ENCODE data around the gene TBX15.

Gene TBX15

DNA sequence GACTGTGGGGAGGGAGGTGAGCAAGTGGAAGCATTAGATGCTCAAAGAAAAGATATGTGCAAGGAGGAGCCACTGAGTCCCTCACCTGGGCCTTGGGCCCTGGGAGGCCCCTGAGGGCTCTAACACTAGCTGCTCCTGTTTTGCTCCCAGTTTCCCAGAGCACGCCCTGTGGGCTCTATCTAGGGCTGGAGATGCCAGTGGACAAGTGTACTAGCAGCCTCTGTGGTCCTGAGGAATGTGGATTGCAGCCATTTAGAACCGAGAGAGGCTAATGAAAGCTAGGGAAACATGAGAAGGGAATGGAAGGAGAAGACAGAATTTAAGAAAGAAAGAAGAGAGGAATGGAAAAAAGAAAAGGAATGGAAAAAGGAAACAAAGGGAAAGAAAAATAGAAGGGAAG, 10.0 kb upstream of the TBX15 start:
- DNase-seq (ENCODE audit: low spot score) = no peak
- in situ Hi-C loops (cut with MboI; ENCODE audit: low sequenced_read_pairs, unreplicated experiment) = no loop called here

DNA sequence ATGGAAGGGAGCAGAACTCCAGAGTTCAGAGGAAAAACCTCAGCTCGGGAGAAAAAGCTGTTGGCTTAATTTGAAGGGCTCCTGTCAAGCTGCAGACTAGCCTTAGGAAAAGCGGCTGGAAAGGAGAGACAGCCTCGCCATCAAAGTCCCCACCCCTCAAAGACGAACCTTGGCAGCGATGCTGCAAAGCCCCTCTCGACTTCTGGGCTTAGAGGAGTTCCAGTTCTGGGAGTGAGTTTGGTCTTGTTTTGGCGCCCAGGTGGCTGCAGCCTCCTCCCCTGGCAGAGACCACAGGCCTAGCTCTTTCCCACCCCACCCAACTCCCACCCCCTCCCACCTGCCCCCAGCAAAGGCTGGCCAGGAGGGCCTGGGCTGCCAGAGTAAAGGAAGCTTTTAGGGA, 9.1 kb upstream of the TBX15 start:
- DNase-seq (ENCODE audit: low spot score) = no peak
- TF ChIP-seq, protein P1, sequence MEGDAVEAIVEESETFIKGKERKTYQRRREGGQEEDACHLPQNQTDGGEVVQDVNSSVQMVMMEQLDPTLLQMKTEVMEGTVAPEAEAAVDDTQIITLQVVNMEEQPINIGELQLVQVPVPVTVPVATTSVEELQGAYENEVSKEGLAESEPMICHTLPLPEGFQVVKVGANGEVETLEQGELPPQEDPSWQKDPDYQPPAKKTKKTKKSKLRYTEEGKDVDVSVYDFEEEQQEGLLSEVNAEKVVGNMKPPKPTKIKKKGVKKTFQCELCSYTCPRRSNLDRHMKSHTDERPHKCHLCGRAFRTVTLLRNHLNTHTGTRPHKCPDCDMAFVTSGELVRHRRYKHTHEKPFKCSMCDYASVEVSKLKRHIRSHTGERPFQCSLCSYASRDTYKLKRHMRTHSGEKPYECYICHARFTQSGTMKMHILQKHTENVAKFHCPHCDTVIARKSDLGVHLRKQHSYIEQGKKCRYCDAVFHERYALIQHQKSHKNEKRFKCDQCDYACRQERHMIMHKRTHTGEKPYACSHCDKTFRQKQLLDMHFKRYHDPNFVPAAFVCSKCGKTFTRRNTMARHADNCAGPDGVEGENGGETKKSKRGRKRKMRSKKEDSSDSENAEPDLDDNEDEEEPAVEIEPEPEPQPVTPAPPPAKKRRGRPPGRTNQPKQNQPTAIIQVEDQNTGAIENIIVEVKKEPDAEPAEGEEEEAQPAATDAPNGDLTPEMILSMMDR (IDR thresholded peaks at IDR 0.05; ENCODE audit: borderline replicate concordance, control extremely low read depth, extremely low read depth, insufficient read depth, missing control alignments) = no peak
- in situ Hi-C loops (cut with MboI; ENCODE audit: low sequenced_read_pairs, unreplicated experiment) = no loop called here

More for the DNA sequence above, 10.0 kb upstream of the TBX15 start:
- TF ChIP-seq, protein P1 (IDR thresholded peaks at IDR 0.05; ENCODE audit: borderline replicate concordance, control extremely low read depth, extremely low read depth, insufficient read depth, missing control alignments) = no peak

DNA sequence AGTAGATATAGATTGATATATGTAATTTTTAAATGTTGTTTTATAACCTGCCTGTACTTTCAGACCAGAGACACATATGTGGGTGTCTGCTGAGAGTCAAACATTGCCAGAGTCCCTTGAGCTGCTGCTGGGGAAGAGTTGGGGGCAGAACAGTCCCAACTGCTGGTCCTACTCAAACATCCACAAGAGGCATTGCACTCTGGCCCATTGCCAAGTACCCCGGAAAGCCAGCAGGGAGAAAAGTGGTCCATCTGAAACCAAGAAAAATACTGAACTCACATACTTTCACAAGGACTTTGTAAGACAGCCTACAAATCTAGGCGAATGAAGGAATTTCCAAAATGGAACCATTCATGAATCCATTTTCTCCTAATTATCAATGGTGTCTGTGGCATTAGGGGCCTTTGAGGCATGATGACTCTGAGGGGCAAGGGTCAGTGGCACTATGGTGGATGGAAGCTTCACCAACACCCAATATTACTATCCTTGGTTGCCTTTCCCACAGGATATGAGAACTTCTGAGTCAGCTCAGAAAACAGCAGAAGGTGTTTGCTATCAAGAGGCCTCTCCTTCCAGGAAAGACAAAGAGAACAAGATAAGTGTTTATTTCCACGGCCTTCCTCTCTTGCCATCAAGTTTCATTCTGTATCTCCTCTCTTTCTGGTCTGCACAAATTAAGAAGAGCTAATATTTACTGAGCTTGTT, 7.3 kb upstream of the TBX15 start:
- TF ChIP-seq, protein P1 (IDR thresholded peaks at IDR 0.05; ENCODE audit: borderline replicate concordance, control extremely low read depth, extremely low read depth, insufficient read depth, missing control alignments) = no peak
- in situ Hi-C loops (cut with MboI; ENCODE audit: low sequenced_read_pairs, unreplicated experiment) = no loop called here
- no peak for DNase-seq (ENCODE audit: low spot score)

DNA sequence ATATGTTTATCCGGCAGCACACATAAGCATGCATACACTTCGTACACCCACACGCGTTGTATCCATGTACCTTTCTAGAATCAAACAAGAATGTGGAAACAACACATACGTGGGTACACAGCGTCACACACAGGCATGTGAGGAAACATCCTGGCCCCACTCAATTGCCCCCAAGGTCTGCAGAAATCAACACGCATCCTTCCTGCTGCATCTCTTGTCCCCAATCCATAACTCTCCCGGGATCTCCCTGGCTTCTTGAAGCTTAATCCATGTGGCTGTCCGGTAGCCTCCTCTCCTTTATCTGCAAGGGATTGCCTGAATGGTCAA, 5.5 kb upstream of the TBX15 start:
- in situ Hi-C loops (cut with MboI; ENCODE audit: low sequenced_read_pairs, unreplicated experiment) = no loop called here
- no peak for DNase-seq (ENCODE audit: low spot score)
- TF ChIP-seq, protein P1 (IDR thresholded peaks at IDR 0.05; ENCODE audit: borderline replicate concordance, control extremely low read depth, extremely low read depth, insufficient read depth, missing control alignments) = peak; percentile 7

DNA sequence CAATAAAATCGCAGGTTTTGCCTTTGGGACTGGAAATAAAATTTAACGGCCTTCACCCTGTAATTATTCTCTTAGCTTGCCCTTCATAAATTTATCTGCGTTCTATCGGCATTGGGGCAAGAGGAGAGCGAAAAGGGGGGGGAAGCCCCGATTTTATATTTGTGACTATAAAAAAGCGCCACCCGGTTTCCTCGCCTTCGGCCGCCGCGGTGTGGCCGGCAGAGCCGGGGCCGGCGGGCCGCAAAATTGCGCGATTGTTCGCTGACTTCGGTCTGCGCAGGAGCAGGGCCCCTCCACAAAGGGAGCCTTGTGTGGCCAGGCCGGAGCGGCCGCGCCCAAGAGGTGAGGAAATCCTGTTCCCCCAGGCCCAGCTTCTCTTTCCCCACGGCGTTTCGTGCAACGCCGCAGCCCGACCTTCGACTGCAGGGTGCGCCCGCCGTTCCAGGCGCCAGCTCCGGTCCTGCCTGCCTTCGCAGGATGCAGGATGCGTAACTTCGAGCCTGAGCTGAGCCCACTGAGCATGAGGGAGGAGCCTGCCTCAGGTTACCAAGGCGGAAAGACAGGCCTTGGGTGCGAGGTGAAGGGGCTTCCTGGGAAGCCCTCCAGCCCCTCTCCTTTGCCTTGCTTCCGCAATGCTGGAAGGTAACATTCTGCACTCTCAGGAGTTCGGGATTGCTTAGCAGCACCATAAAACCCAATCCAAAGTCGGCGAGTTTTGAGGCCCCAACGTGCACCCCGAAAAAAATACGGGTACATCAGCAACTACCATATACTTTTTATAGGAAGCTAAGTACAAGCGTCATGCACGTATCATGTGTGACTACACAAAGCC, 4.9 kb upstream of the TBX15 start:
- in situ Hi-C loops (cut with MboI; ENCODE audit: low sequenced_read_pairs, unreplicated experiment) = no loop called here
- no peak for DNase-seq (ENCODE audit: low spot score)
- TF ChIP-seq, protein P1 (IDR thresholded peaks at IDR 0.05; ENCODE audit: borderline replicate concordance, control extremely low read depth, extremely low read depth, insufficient read depth, missing control alignments) = no peak

DNA sequence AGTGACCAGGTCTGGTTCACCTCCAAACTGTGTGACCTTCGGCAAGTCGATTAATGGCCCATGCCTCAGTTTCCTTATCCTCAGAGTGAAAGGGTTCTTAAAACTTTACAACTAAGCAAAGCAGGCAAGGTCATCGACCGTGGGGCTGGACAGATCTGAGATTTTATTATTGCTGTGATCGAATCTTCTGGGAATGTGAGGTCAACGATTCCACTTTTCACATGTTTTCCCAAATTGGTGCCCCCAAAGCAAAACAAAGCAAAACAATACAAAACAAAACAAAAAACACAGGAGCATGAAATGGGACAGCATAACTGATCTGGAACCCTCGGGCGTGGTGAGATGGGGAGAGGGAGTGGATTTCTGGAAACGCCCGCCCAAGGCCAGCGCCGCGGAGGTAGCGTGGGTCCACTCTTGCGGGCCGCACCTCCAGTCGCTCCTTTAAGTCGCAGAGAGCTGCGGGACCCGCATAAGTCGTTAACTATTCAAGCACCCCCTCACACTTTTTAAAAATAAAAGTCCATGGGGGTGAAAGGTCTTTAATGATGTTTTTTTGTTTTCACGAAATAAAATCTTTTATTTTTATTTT, 4.2 kb upstream of the TBX15 start:
- in situ Hi-C loops (cut with MboI; ENCODE audit: low sequenced_read_pairs, unreplicated experiment) = no loop called here
- DNase-seq (ENCODE audit: low spot score) = no peak
- TF ChIP-seq, protein P1 (IDR thresholded peaks at IDR 0.05; ENCODE audit: borderline replicate concordance, control extremely low read depth, extremely low read depth, insufficient read depth, missing control alignments) = no peak

Measured in GM13976 (cell line).